Activated CD4-positive, alpha-beta memory T cell treated with anti-CD3 and anti-CD28 coated beads, Interleukin-2, amount 10 ng/mL, durations not matched to agents 7 days and 5 days (primary cell): ENCODE results near the gene TOGARAM2. TPM values are rescaled to one million over a fixed set of nuclear protein-coding genes. Genes with fewer than 3 reads are reported as not detected.
A peak's percentile ranks its signal among the peaks of the same experiment; 100 is the strongest.

Source experiments
- CTCF ChIA-PET: fragments of 350-600 bp; sonication (Branson Sonifier 250); formaldehyde crosslinking; loops from one replicate; lab custom pipeline; 2021; ENCODE audit warnings: antibody characterized with exemption, inconsistent platforms; lab: Charles Lee
- POLR2A ChIA-PET: fragments of 350-600 bp; sonication (Branson Sonifier 250); formaldehyde crosslinking; loops from one replicate; lab custom pipeline; 2021; ENCODE audit warnings: antibody characterized with exemption; lab: Charles Lee
- DNase-seq: peaks from one replicate; pipeline ENCODE4 v3.0.0-alpha.2; 2020
- H3K27ac Mint-ChIP-seq: one replicate; pipeline ENCODE4 v1.8.0; 2021; ENCODE audit warnings: mild to moderate bottlenecking, mixed read lengths
- H3K27me3 Mint-ChIP-seq: one replicate; pipeline ENCODE4 v1.8.0; 2021; ENCODE audit warnings: mixed read lengths
- H3K36me3 Mint-ChIP-seq: one replicate; pipeline ENCODE4 v1.8.0; 2021; ENCODE audit warnings: low read depth, mixed read lengths
- H3K4me1 Mint-ChIP-seq: one replicate; pipeline ENCODE4 v1.8.0; 2021; ENCODE audit warnings: mixed read lengths
- H3K4me3 Mint-ChIP-seq: one replicate; pipeline ENCODE4 v1.8.0; 2021; ENCODE audit warnings: mild to moderate bottlenecking, mixed read lengths
- H3K9me3 Mint-ChIP-seq: one replicate; pipeline ENCODE4 v1.8.0; 2021; ENCODE audit warnings: mixed read lengths
- total RNA-seq, 2 experiments: library from RNA; stranded (reverse); gene quantifications; one replicate each; pipeline ENCODE4 v1.2.3, GENCODE V29; 2021

Gene TOGARAM2
- total RNA-seq: 10 to 100 TPM in 1 of 2 experiments, 1 to 10 TPM in 1; 8.9 to 10.3 TPM

- H3K4me1 Mint-ChIP-seq: no peaks in the 10 kb centered on the region
- H3K27me3 Mint-ChIP-seq: no peaks in the 10 kb centered on the region
- H3K36me3 Mint-ChIP-seq: no peaks in the 10 kb centered on the region
- H3K9me3 Mint-ChIP-seq: no peaks in the 10 kb centered on the region
- DNase-seq: no peak
- H3K4me3 Mint-ChIP-seq: no peak within 1 kb of the TSS
- POLR2A ChIA-PET: interaction anchor here (0.8 to 1.2 kb wide), 2 partner anchors 34 to 133 kb away, joined by 3 read pairs; no protein-coding TSS in a partner anchor
- H3K27ac Mint-ChIP-seq: no peak within 1 kb of the TSS
- CTCF ChIA-PET: no interaction called here
Observed at GRCh38 chr2:28981016-28981441, at the start of gene TOGARAM2. TSS of gene TOGARAM2 (plus strand) at chr2:28981298. CDS start at chr2:28994835, 13,537 bp downstream.

DNA sequence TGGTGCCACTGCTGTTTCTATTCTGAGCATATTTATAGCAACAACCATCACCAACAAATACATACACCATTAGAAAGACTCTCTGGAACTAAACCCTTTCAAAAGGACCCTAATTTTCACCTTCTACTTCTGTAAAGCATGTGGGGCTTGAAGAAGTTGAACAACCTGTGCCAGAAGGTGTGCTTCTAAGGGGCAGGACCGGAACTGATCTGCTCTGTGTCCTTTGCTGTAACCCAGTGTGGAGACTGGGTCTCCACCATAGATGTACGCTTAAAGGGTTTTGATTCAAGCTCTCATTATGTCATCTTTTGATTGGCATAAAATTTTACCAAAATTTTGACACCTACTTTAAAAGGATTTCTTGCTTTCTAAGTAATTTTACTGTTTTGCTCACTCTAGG is 46.3 kb upstream of the TOGARAM2 start:
- no peak overlapping the region for H3K27ac Mint-ChIP-seq
- no peak overlapping the region for H3K4me3 Mint-ChIP-seq
- ChIA-PET POLR2A (no interaction called here), CTCF (no interaction called here)
- no peaks in the 10 kb centered on the region for H3K9me3 Mint-ChIP-seq
- peaks cover 2% of the 10 kb centered on the region for H3K4me1 Mint-ChIP-seq
- DNase-seq: no peak
- H3K27me3 Mint-ChIP-seq: no peaks in the 10 kb centered on the region
- peaks cover 64% of the 10 kb centered on the region for H3K36me3 Mint-ChIP-seq

DNA sequence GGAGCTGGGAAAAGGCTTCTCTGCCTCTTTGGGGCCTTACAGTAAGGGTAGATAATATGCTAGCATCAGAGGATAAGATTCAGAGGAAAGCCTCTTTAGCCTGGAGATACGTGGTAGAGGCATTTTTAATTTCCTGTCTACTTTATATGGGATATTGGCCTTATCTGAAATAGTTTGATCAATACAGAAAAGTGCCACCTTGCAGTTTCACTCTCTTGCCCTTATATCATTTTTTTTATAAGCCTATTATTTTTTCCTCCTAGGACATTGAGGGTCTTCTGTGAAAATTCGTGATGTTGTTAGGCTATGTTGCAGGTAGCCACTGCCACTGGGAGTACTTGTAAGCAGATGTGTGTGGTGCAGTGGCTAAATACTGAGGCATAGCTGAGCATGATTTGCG is 40.1 kb upstream of the TOGARAM2 start:
- Mint-ChIP-seq H3K27me3 (no peaks in the 10 kb centered on the region), H3K4me1 (peaks cover 4% of the 10 kb centered on the region), H3K27ac (peak overlapping the region; percentile 29), H3K36me3 (peaks cover 72% of the 10 kb centered on the region), H3K4me3 (no peak overlapping the region), H3K9me3 (no peaks in the 10 kb centered on the region)
- DNase-seq: no peak
- ChIA-PET POLR2A (interaction anchor here (1.2 kb wide), 1 partner anchor 19 kb away, joined by 3 read pairs; no protein-coding TSS in a partner anchor), CTCF (interaction anchor here (0.8 kb wide), 1 partner anchor 120 kb away, joined by 3 read pairs; no protein-coding TSS in a partner anchor)

GRCh38 chr2:28944535-28945248 is 36.4 kb upstream of the TOGARAM2 start:
- POLR2A ChIA-PET: interaction anchor here (1.0 kb wide), 1 partner anchor 49 kb away, joined by 3 read pairs; no protein-coding TSS in a partner anchor
- no peak overlapping the region for H3K4me3 Mint-ChIP-seq
- CTCF ChIA-PET: no interaction called here
- no peaks in the 10 kb centered on the region for H3K9me3 Mint-ChIP-seq
- no peak for DNase-seq
- H3K4me1 Mint-ChIP-seq: peaks cover 3% of the 10 kb centered on the region
- H3K27me3 Mint-ChIP-seq: no peaks in the 10 kb centered on the region
- H3K36me3 Mint-ChIP-seq: peaks cover 70% of the 10 kb centered on the region
- H3K27ac Mint-ChIP-seq: no peak overlapping the region

GRCh38 chr2:28948160-28948559 is 32.9 kb upstream of the TOGARAM2 start:
- ChIA-PET POLR2A (no interaction called here), CTCF (interaction anchor here (0.7 to 1.6 kb wide), 2 partner anchors 8 to 353 kb away, joined by 3 to 4 read pairs; no protein-coding TSS in a partner anchor)
- H3K36me3 Mint-ChIP-seq: peaks cover 48% of the 10 kb centered on the region
- no peaks in the 10 kb centered on the region for H3K27me3 Mint-ChIP-seq
- H3K4me1 Mint-ChIP-seq: peaks cover 6% of the 10 kb centered on the region
- no peak for DNase-seq
- no peak overlapping the region for H3K4me3 Mint-ChIP-seq
- no peaks in the 10 kb centered on the region for H3K9me3 Mint-ChIP-seq
- H3K27ac Mint-ChIP-seq: no peak overlapping the region

GRCh38 chr2:28949190-28949589 is 31.9 kb upstream of the TOGARAM2 start:
- Mint-ChIP-seq H3K27me3 (no peaks in the 10 kb centered on the region), H3K4me1 (peaks cover 6% of the 10 kb centered on the region), H3K4me3 (no peak overlapping the region), H3K9me3 (no peaks in the 10 kb centered on the region), H3K27ac (no peak overlapping the region), H3K36me3 (peaks cover 38% of the 10 kb centered on the region)
- DNase-seq: no peak
- ChIA-PET CTCF (interaction anchor here (0.6 to 1.0 kb wide), 2 partner anchors 10 to 42 kb away, joined by 3 read pairs; no protein-coding TSS in a partner anchor), POLR2A (no interaction called here)

GRCh38 chr2:28949617-28950305 is 31.3 kb upstream of the TOGARAM2 start:
- H3K27ac Mint-ChIP-seq: no peak overlapping the region

GRCh38 chr2:28950941-28951630 is 30.0 kb upstream of the TOGARAM2 start:
- POLR2A ChIA-PET: interaction anchor here (0.7 kb wide), 1 partner anchor 136 kb away, joined by 3 read pairs; no protein-coding TSS in a partner anchor
- no peaks in the 10 kb centered on the region for H3K9me3 Mint-ChIP-seq
- CTCF ChIA-PET: no interaction called here

More at GRCh38 chr2:28949617-28950305, 31.3 kb upstream of the TOGARAM2 start:
- Mint-ChIP-seq H3K4me3 (no peak overlapping the region), H3K36me3 (peaks cover 34% of the 10 kb centered on the region), H3K27me3 (no peaks in the 10 kb centered on the region), H3K9me3 (no peaks in the 10 kb centered on the region), H3K4me1 (peaks cover 6% of the 10 kb centered on the region)
- ChIA-PET CTCF (interaction anchor here (0.6 to 1.0 kb wide), 2 partner anchors 9 to 42 kb away, joined by 3 read pairs; no protein-coding TSS in a partner anchor), POLR2A (no interaction called here)
- DNase-seq: no peak

GRCh38 chr2:28951910-28952835 is 28.9 kb upstream of the TOGARAM2 start:
- H3K27ac Mint-ChIP-seq: no peak overlapping the region
- H3K4me1 Mint-ChIP-seq: peaks cover 9% of the 10 kb centered on the region
- H3K27me3 Mint-ChIP-seq: peaks cover 3% of the 10 kb centered on the region
- ChIA-PET CTCF (no interaction called here), POLR2A (no interaction called here)
- no peaks in the 10 kb centered on the region for H3K9me3 Mint-ChIP-seq
- no peak for DNase-seq
- no peak overlapping the region for H3K4me3 Mint-ChIP-seq
- H3K36me3 Mint-ChIP-seq: peaks cover 20% of the 10 kb centered on the region

More at GRCh38 chr2:28950941-28951630, 30.0 kb upstream of the TOGARAM2 start:
- no peak overlapping the region for H3K27ac Mint-ChIP-seq
- H3K36me3 Mint-ChIP-seq: peaks cover 26% of the 10 kb centered on the region
- peaks cover 3% of the 10 kb centered on the region for H3K27me3 Mint-ChIP-seq
- no peak overlapping the region for H3K4me3 Mint-ChIP-seq
- no peak for DNase-seq
- H3K4me1 Mint-ChIP-seq: peaks cover 6% of the 10 kb centered on the region

DNA sequence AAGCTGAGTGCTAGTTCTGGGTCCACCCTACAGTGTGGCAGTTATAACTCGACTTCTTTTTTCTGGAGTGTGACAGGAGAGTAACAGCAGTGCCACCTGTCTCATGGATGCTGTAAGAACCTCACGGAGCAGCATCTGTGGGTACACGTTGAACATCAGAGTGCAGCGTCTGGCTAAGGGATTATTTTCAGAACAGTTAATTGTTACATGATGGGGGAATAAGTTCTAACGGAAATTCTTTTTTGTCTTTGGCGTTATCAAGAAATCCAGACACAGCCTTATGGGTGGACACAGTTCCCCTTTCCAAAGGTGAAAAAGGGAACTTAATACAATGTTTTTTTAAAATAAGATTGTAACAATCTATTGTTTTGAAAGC is 28.3 kb upstream of the TOGARAM2 start:
- no peak for DNase-seq
- H3K9me3 Mint-ChIP-seq: no peaks in the 10 kb centered on the region
- H3K27ac Mint-ChIP-seq: no peak overlapping the region
- H3K27me3 Mint-ChIP-seq: peaks cover 3% of the 10 kb centered on the region
- POLR2A ChIA-PET: no interaction called here
- CTCF ChIA-PET: no interaction called here
- peaks cover 19% of the 10 kb centered on the region for H3K36me3 Mint-ChIP-seq
- H3K4me1 Mint-ChIP-seq: peaks cover 10% of the 10 kb centered on the region
- no peak overlapping the region for H3K4me3 Mint-ChIP-seq

- Mint-ChIP-seq H3K27me3 (peaks cover 3% of the 10 kb centered on the region), H3K4me1 (peaks cover 8% of the 10 kb centered on the region), H3K9me3 (no peaks in the 10 kb centered on the region), H3K27ac (no peak overlapping the region), H3K4me3 (no peak overlapping the region), H3K36me3 (no peaks in the 10 kb centered on the region)
- CTCF ChIA-PET: interaction anchor here (0.6 to 1.9 kb wide), 12 partner anchors 8 to 269 kb away, joined by 3 to 10 read pairs (median 3); partner anchors contain the start of gene TRMT61B
- DNase-seq: no peak
- POLR2A ChIA-PET: interaction anchor here (0.8 to 1.9 kb wide), 2 partner anchors 61 to 145 kb away, joined by 3 to 4 read pairs; partner anchors contain the start of genes SPDYA and WDR43
Observed at GRCh38 chr2:28955467-28955866, 25.6 kb upstream of the TOGARAM2 start.
